Stimulated activated naive B cell treated with anti-CD40 and anti-IgM and Interleukin-4, amounts not matched to agents 10 μg/mL and 1 μg/mL and 100 μg/mL, for 72 hours (primary cell): ENCODE results near the gene WWOX.

Source experiments
- ATAC-seq, 2 donors: fragments of 150-1000 bp; cut with Tn5 transposase; replicated peaks; 2 replicates each; pipeline ENCODE4 v1.10.0; 2021; ENCODE audit warnings: moderate library complexity in 1 of 2
- DNase-seq: peaks from one replicate; pipeline ENCODE4 v3.0.0; 2021
- H3K27ac Mint-ChIP-seq: one replicate; pipeline ENCODE4 v1.8.0; 2022; ENCODE audit warnings: mild to moderate bottlenecking, mixed read lengths
- H3K27me3 Mint-ChIP-seq, 2 donors: one replicate each; pipeline ENCODE4 v1.8.0; 2022; ENCODE audit warnings: mixed read lengths in 2 of 2
- H3K36me3 Mint-ChIP-seq, 2 donors: one replicate each; pipeline ENCODE4 v1.8.0; 2022; ENCODE audit warnings: mixed read lengths in 2 of 2, mild to moderate bottlenecking in 1 of 2
- H3K4me1 Mint-ChIP-seq, 2 donors: one replicate each; pipeline ENCODE4 v1.8.0; 2022; ENCODE audit warnings: mixed read lengths in 2 of 2, mild to moderate bottlenecking in 1 of 2
- H3K4me3 Mint-ChIP-seq, 2 donors: one replicate each; pipeline ENCODE4 v1.8.0; 2022; ENCODE audit warnings: mild to moderate bottlenecking in 2 of 2, mixed read lengths in 2 of 2, moderate library complexity in 1 of 2
- H3K9me3 Mint-ChIP-seq, 2 donors: one replicate each; pipeline ENCODE4 v1.8.0; 2022; ENCODE audit warnings: mixed read lengths in 2 of 2, mild to moderate bottlenecking in 1 of 2

WWOX gene

GRCh38 chr16:79124016-79124756 is 1024.7 kb downstream of the WWOX start:
- DNase-seq (no peak), ATAC-seq (no peak)
- Mint-ChIP-seq H3K4me1 (no peaks in the 10 kb centered on the region), H3K27ac (no peak overlapping the region), H3K27me3 (no peaks in the 10 kb centered on the region), H3K4me3 (no peak overlapping the region), H3K9me3 (no peaks in the 10 kb centered on the region), H3K36me3 (peaks cover 0 to 4% of the 10 kb centered on the region in 2 donors)

GRCh38 chr16:79127766-79128165 is 1028.3 kb downstream of the WWOX start:
- DNase-seq (no peak), ATAC-seq (no peak)
- Mint-ChIP-seq H3K27me3 (no peaks in the 10 kb centered on the region), H3K4me1 (no peaks in the 10 kb centered on the region), H3K36me3 (peaks cover 7 to 14% of the 10 kb centered on the region in 2 donors), H3K4me3 (no peak overlapping the region), H3K27ac (no peak overlapping the region), H3K9me3 (peaks cover 0 to 5% of the 10 kb centered on the region in 2 donors)

- DNase-seq (no peak), ATAC-seq (no peak)
- Mint-ChIP-seq H3K9me3 (peaks cover 0 to 5% of the 10 kb centered on the region in 2 donors), H3K36me3 (peaks cover 7 to 14% of the 10 kb centered on the region in 2 donors), H3K27ac (no peak overlapping the region), H3K4me1 (no peaks in the 10 kb centered on the region), H3K4me3 (no peak overlapping the region), H3K27me3 (no peaks in the 10 kb centered on the region)
Measured at GRCh38 chr16:79128706-79129105, 1029.3 kb downstream of the WWOX start.

- no peaks in the 10 kb centered on the region for H3K27me3 Mint-ChIP-seq
- H3K36me3 Mint-ChIP-seq = peaks cover 7 to 14% of the 10 kb centered on the region in 2 donors
- H3K4me3 Mint-ChIP-seq = no peak overlapping the region
- no peaks in the 10 kb centered on the region for H3K4me1 Mint-ChIP-seq
- peaks cover 0 to 5% of the 10 kb centered on the region in 2 donors for H3K9me3 Mint-ChIP-seq
- H3K27ac Mint-ChIP-seq = no peak overlapping the region
- no peak for ATAC-seq
- DNase-seq = no peak
Measured at GRCh38 chr16:79130616-79131015, 1031.2 kb downstream of the WWOX start.

GRCh38 chr16:79131321-79132075 is 1032.0 kb downstream of the WWOX start:
- Mint-ChIP-seq H3K27me3 (no peaks in the 10 kb centered on the region), H3K36me3 (peaks cover 7 to 10% of the 10 kb centered on the region in 2 donors), H3K4me1 (no peaks in the 10 kb centered on the region), H3K4me3 (no peak overlapping the region), H3K27ac (no peak overlapping the region), H3K9me3 (peaks cover 0 to 5% of the 10 kb centered on the region in 2 donors)
- ATAC-seq = no peak
- DNase-seq = no peak

- H3K9me3 Mint-ChIP-seq = peaks cover 0 to 5% of the 10 kb centered on the region in 2 donors
- H3K4me1 Mint-ChIP-seq = no peaks in the 10 kb centered on the region
- H3K27me3 Mint-ChIP-seq = no peaks in the 10 kb centered on the region
- ATAC-seq = no peak
- H3K27ac Mint-ChIP-seq = no peak overlapping the region
- H3K4me3 Mint-ChIP-seq = no peak overlapping the region
- no peak for DNase-seq
- peaks cover 7 to 10% of the 10 kb centered on the region in 2 donors for H3K36me3 Mint-ChIP-seq
Measured at GRCh38 chr16:79132701-79133100, 1033.2 kb downstream of the WWOX start.

- Mint-ChIP-seq H3K27me3 (no peaks in the 10 kb centered on the region), H3K36me3 (peaks cover 7 to 10% of the 10 kb centered on the region in 2 donors), H3K4me3 (no peak overlapping the region), H3K27ac (no peak overlapping the region), H3K4me1 (no peaks in the 10 kb centered on the region), H3K9me3 (peaks cover 0 to 5% of the 10 kb centered on the region in 2 donors)
- DNase-seq (no peak), ATAC-seq (no peak)
Measured at GRCh38 chr16:79134300-79134699, 1034.8 kb downstream of the WWOX start.

- Mint-ChIP-seq H3K4me1 (no peaks in the 10 kb centered on the region), H3K36me3 (no peaks in the 10 kb centered on the region), H3K27ac (no peak overlapping the region), H3K4me3 (no peak overlapping the region), H3K27me3 (no peaks in the 10 kb centered on the region), H3K9me3 (peaks cover 0 to 1% of the 10 kb centered on the region in 2 donors)
- no peak for DNase-seq
- ATAC-seq = no peak
Measured at GRCh38 chr16:79136955-79137354, 1037.5 kb downstream of the WWOX start.

- Mint-ChIP-seq H3K27me3 (no peaks in the 10 kb centered on the region), H3K4me3 (no peak overlapping the region), H3K4me1 (no peaks in the 10 kb centered on the region), H3K27ac (no peak overlapping the region), H3K9me3 (no peaks in the 10 kb centered on the region), H3K36me3 (no peaks in the 10 kb centered on the region)
- ATAC-seq (no peak), DNase-seq (no peak)
Measured at GRCh38 chr16:79137426-79137939, 1038.0 kb downstream of the WWOX start.

- Mint-ChIP-seq H3K4me3 (no peak overlapping the region), H3K36me3 (no peaks in the 10 kb centered on the region), H3K27ac (no peak overlapping the region), H3K27me3 (no peaks in the 10 kb centered on the region), H3K9me3 (no peaks in the 10 kb centered on the region), H3K4me1 (no peaks in the 10 kb centered on the region)
- ATAC-seq = no peak
- DNase-seq = no peak
Measured at GRCh38 chr16:79139799-79140198, 1040.3 kb downstream of the WWOX start.

GRCh38 chr16:79143026-79143425 is 1043.6 kb downstream of the WWOX start:
- ATAC-seq (no peak), DNase-seq (no peak)
- no peaks in the 10 kb centered on the region for H3K4me1 Mint-ChIP-seq
- no peak overlapping the region for H3K4me3 Mint-ChIP-seq
- no peaks in the 10 kb centered on the region for H3K36me3 Mint-ChIP-seq
- H3K27me3 Mint-ChIP-seq = no peaks in the 10 kb centered on the region
- no peaks in the 10 kb centered on the region for H3K9me3 Mint-ChIP-seq
- no peak overlapping the region for H3K27ac Mint-ChIP-seq

GRCh38 chr16:79150151-79150550 is 1050.7 kb downstream of the WWOX start:
- peaks cover 0 to 1% of the 10 kb centered on the region in 2 donors for H3K9me3 Mint-ChIP-seq

GRCh38 chr16:79150632-79151310 is 1051.3 kb downstream of the WWOX start:
- Mint-ChIP-seq H3K27ac (no peak overlapping the region), H3K4me1 (no peaks in the 10 kb centered on the region), H3K36me3 (peaks cover 0 to 3% of the 10 kb centered on the region in 2 donors), H3K27me3 (peaks cover 0 to 3% of the 10 kb centered on the region in 2 donors), H3K9me3 (peaks cover 0 to 1% of the 10 kb centered on the region in 2 donors), H3K4me3 (no peak overlapping the region)
- DNase-seq (no peak), ATAC-seq (no peak)

More at GRCh38 chr16:79150151-79150550, 1050.7 kb downstream of the WWOX start:
- no peak overlapping the region for H3K4me3 Mint-ChIP-seq
- ATAC-seq (no peak), DNase-seq (no peak)
- H3K27ac Mint-ChIP-seq = no peak overlapping the region
- H3K36me3 Mint-ChIP-seq = peaks cover 0 to 3% of the 10 kb centered on the region in 2 donors
- H3K27me3 Mint-ChIP-seq = peaks cover 0 to 3% of the 10 kb centered on the region in 2 donors
- no peaks in the 10 kb centered on the region for H3K4me1 Mint-ChIP-seq

- ATAC-seq (no peak), DNase-seq (no peak)
- peaks cover 0 to 3% of the 10 kb centered on the region in 2 donors for H3K27me3 Mint-ChIP-seq
- no peak overlapping the region for H3K27ac Mint-ChIP-seq
- H3K36me3 Mint-ChIP-seq = peaks cover 0 to 3% of the 10 kb centered on the region in 2 donors
- H3K9me3 Mint-ChIP-seq = peaks cover 0 to 1% of the 10 kb centered on the region in 2 donors
- H3K4me1 Mint-ChIP-seq = peaks cover 0 to 4% of the 10 kb centered on the region in 2 donors
- no peak overlapping the region for H3K4me3 Mint-ChIP-seq
Measured at GRCh38 chr16:79154086-79154485, 1054.6 kb downstream of the WWOX start.
